Transverse colon (tissue), 4 donors: ENCODE data around the gene HMGXB3.

Experiments
- CTCF ChIP-seq, 5 experiments: fragments of 200-600 bp in 3 of 5; fragments of 450-650 bp in 2 of 5; sonication (generic) in 3 of 5; IDR thresholded peaks; 1 replicate in 2 of 5; 2 replicates in 3 of 5; pipeline ENCODE4 v1.5.1; 2016 to 2017; ENCODE audit warnings: antibody characterized with exemption in 5 of 5, inconsistent platforms in 3 of 5, mild to moderate bottlenecking in 2 of 5, moderate library complexity in 1 of 5
- EP300 ChIP-seq: sonication (generic); formaldehyde crosslinking; IDR thresholded peaks from one replicate; pipeline ENCODE4 v1.6.1; 2017; ENCODE audit warnings: antibody characterized with exemption, low read depth
- POLR2A ChIP-seq: fragments of 450-650 bp; IDR thresholded peaks from one replicate; pipeline ENCODE4 v1.6.1; 2016; ENCODE audit warnings: antibody characterized with exemption, mild to moderate bottlenecking, moderate library complexity
- POLR2AphosphoS5 ChIP-seq, 3 donors: sonication (generic); formaldehyde crosslinking; IDR thresholded peaks; one replicate each; pipeline ENCODE4 v1.6.1; 2016; ENCODE audit warnings: antibody characterized with exemption in 3 of 3

- no peak for TF ChIP-seq POLR2A
- TF ChIP-seq CTCF (IDR thresholded peaks at IDR 0.05): no peak
- no peak for TF ChIP-seq POLR2AphosphoS5 (IDR thresholded peaks at IDR 0.05)
- TF ChIP-seq EP300: no peak
These were observed 52.6 kb downstream of the HMGXB3 start for GRCh38 chr5:150052956-150053712.
